Ovary (tissue), 3 donors: ENCODE results near the gene KIF6.

ENCODE experiments used
- CTCF ChIP-seq, 3 donors: fragments of 450-650 bp in 2 of 3; fragments of 200-600 bp in 1 of 3; IDR thresholded peaks; one replicate each; pipeline versions ENCODE4 v1.5.1 to v1.8.0; 2016 to 2022; ENCODE audit warnings: antibody characterized with exemption in 3 of 3, mild to moderate bottlenecking in 1 of 3
- EP300 ChIP-seq: sonication (generic); formaldehyde crosslinking; IDR thresholded peaks from one replicate; pipeline ENCODE4 v1.6.1; 2017; ENCODE audit warnings: antibody characterized with exemption
- POLR2A ChIP-seq: fragments of 450-650 bp; IDR thresholded peaks from one replicate; pipeline ENCODE4 v1.6.1; 2017; ENCODE audit warnings: antibody characterized with exemption, mild to moderate bottlenecking, moderate library complexity
- donor health status: DM: no; HTN: no; CAD: no.

- TF ChIP-seq EP300 (no peak), CTCF (IDR thresholded peaks at IDR 0.05) (no peak), POLR2A (no peak)
These were observed 381.8 kb downstream of the KIF6 start for GRCh38 chr6:39343396-39343870.
